Upper lobe of right lung (tissue), 1 donor: ENCODE data around the gene TANGO6. TPM values are rescaled to one million over a fixed set of nuclear protein-coding genes. Genes with fewer than 3 reads are reported as not detected.
"Not testable (repeated sequence)": the region's sequence is repeated elsewhere in the genome, so short reads cannot be mapped to it uniquely, and the experiment has no call there.

Experiments
- ATAC-seq: fragments of 200-7000 bp; cut with Tn5 transposase; one replicate; pipeline ENCODE4 v1.9.1; 2020; ENCODE audit warnings: mild to moderate bottlenecking, moderate library complexity
- DNase-seq: peaks from one replicate; pipeline ENCODE4 v3.0.0-alpha.2; 2020
- H3K27ac ChIP-seq: fragments of 200-600 bp; one replicate; pipeline ENCODE4 v1.8.0; 2022
- H3K27me3 ChIP-seq: fragments of 200-600 bp; one replicate; pipeline ENCODE4 v1.8.0; 2022; ENCODE audit warnings: mild to moderate bottlenecking
- H3K36me3 ChIP-seq: fragments of 200-600 bp; one replicate; pipeline ENCODE4 v1.8.0; 2022
- H3K4me1 ChIP-seq: fragments of 200-600 bp; one replicate; pipeline ENCODE4 v1.8.0; 2022
- H3K4me3 ChIP-seq: fragments of 200-600 bp; one replicate; pipeline ENCODE4 v1.8.0; 2022; ENCODE audit warnings: mild to moderate bottlenecking
- H3K9me3 ChIP-seq: fragments of 200-600 bp; one replicate; pipeline ENCODE4 v1.8.0; 2022
- CTCF ChIP-seq: fragments of 200-600 bp; IDR thresholded peaks from one replicate; pipeline ENCODE4 v1.8.0; 2022; ENCODE audit warnings: antibody characterized with exemption
- intact Hi-C: fragments of 100-400 bp; cut with DNase I; formaldehyde crosslinking; loops from one replicate; pipeline ENCODE4 v1.11.0; 2022
- total RNA-seq: library from RNA; stranded (reverse); fragmentation: NEBNext Ultra II Directional; extraction: Animal tissue kit (Norgen Biotek cat#: 25700); gene quantifications from one replicate; pipeline ENCODE4 v1.2.1, GENCODE V29; 2021
- donor health status: DM: no; HTN: yes; CAD: no; lungs with severe emphysema.

The TANGO6 gene
- total RNA-seq, 1 donor from 2014 or later, result 19.1 TPM

- no peak for TF ChIP-seq CTCF
Measured at GRCh38 chr16:69118994-69119393, 275.7 kb downstream of the TANGO6 start.

GRCh38 chr16:69119536-69119935 is 276.2 kb downstream of the TANGO6 start:
- no peaks in the 10 kb centered on the region for H3K9me3 ChIP-seq
- H3K4me1 ChIP-seq, result peaks cover 5% of the 10 kb centered on the region
- no peaks in the 10 kb centered on the region for H3K27me3 ChIP-seq
- TF ChIP-seq CTCF, result no peak
- no peak for ATAC-seq
- H3K27ac ChIP-seq, result no peak overlapping the region
- H3K4me3 ChIP-seq, result no peak overlapping the region
- peaks cover 56% of the 10 kb centered on the region for H3K36me3 ChIP-seq
- peak; percentile 52 for DNase-seq
- intact Hi-C loops, result loop anchor here (10.0 kb wide), 2 partner anchors 215 to 595 kb away; no protein-coding TSS in a partner anchor

More at GRCh38 chr16:69118994-69119393, 275.7 kb downstream of the TANGO6 start:
- ATAC-seq, result no peak
- H3K9me3 ChIP-seq, result no peaks in the 10 kb centered on the region
- H3K36me3 ChIP-seq, result peaks cover 62% of the 10 kb centered on the region
- H3K27ac ChIP-seq, result no peak overlapping the region
- H3K27me3 ChIP-seq, result no peaks in the 10 kb centered on the region
- DNase-seq, result peak; percentile 32
- peaks cover 5% of the 10 kb centered on the region for H3K4me1 ChIP-seq
- H3K4me3 ChIP-seq, result no peak overlapping the region
- intact Hi-C loops, result loop anchor here (10.0 kb wide), 2 partner anchors 214 to 594 kb away; no protein-coding TSS in a partner anchor

GRCh38 chr16:69120096-69120664 is 276.8 kb downstream of the TANGO6 start:
- Histone ChIP-seq H3K27me3 (no peaks in the 10 kb centered on the region), H3K4me3 (no peak overlapping the region), H3K36me3 (peaks cover 50% of the 10 kb centered on the region), H3K27ac (no peak overlapping the region), H3K4me1 (peaks cover 5% of the 10 kb centered on the region), H3K9me3 (no peaks in the 10 kb centered on the region)
- no peak for TF ChIP-seq CTCF
- intact Hi-C loops, result no loop called here
- ATAC-seq (no peak), DNase-seq (peak; percentile 28)

- H3K4me3 ChIP-seq, result no peak overlapping the region
- DNase-seq, result peak; percentile 27
- intact Hi-C loops, result no loop called here
- no peaks in the 10 kb centered on the region for H3K27me3 ChIP-seq
- peaks cover 35% of the 10 kb centered on the region for H3K36me3 ChIP-seq
- no peak overlapping the region for H3K27ac ChIP-seq
- no peaks in the 10 kb centered on the region for H3K9me3 ChIP-seq
- no peaks in the 10 kb centered on the region for H3K4me1 ChIP-seq
- peak; percentile 66 for TF ChIP-seq CTCF
- ATAC-seq, result peak; percentile 80
Measured at GRCh38 chr16:69123910-69124309, 280.6 kb downstream of the TANGO6 start.

- peak; percentile 46 for DNase-seq
- H3K9me3 ChIP-seq, H3K4me1 ChIP-seq, ATAC-seq, H3K4me3 ChIP-seq, H3K27ac ChIP-seq, intact Hi-C loops, H3K27me3 ChIP-seq: not testable (repeated sequence)
- peaks cover 30% of the 10 kb centered on the region for H3K36me3 ChIP-seq
Measured at GRCh38 chr16:69124406-69124805, 281.1 kb downstream of the TANGO6 start.

- H3K9me3 ChIP-seq, ATAC-seq, H3K4me3 ChIP-seq, H3K27ac ChIP-seq, H3K4me1 ChIP-seq, intact Hi-C loops, H3K27me3 ChIP-seq: not testable (repeated sequence)
- peak; percentile 32 for DNase-seq
- peaks cover 24% of the 10 kb centered on the region for H3K36me3 ChIP-seq
Measured at GRCh38 chr16:69124961-69125360, 281.6 kb downstream of the TANGO6 start.

GRCh38 chr16:69126221-69126620 is 282.9 kb downstream of the TANGO6 start:
- peaks cover 12% of the 10 kb centered on the region for H3K36me3 ChIP-seq
- no peaks in the 10 kb centered on the region for H3K27me3 ChIP-seq
- intact Hi-C loops, result no loop called here
- no peak for DNase-seq
- no peak overlapping the region for H3K4me3 ChIP-seq
- no peak overlapping the region for H3K27ac ChIP-seq
- no peak for ATAC-seq
- H3K9me3 ChIP-seq, result no peaks in the 10 kb centered on the region
- H3K4me1 ChIP-seq, result peaks cover 10% of the 10 kb centered on the region
- no peak for TF ChIP-seq CTCF

- Histone ChIP-seq H3K4me1 (peaks cover 10% of the 10 kb centered on the region), H3K36me3 (peaks cover 10% of the 10 kb centered on the region)
- H3K27ac ChIP-seq, DNase-seq, H3K27me3 ChIP-seq, H3K4me3 ChIP-seq, ATAC-seq, intact Hi-C loops, H3K9me3 ChIP-seq: not testable (repeated sequence)
Measured at GRCh38 chr16:69126801-69127200, 283.5 kb downstream of the TANGO6 start.
